ENCODE measurements around the gene DCC. TPM values are rescaled to one million over a fixed set of nuclear protein-coding genes. Genes with fewer than 3 reads are reported as not detected.

Gene DCC
- total and polyA plus RNA-seq, 2 experiments from 2014 or later, result 0.53 to 0.73 TPM

GRCh38 chr18:53472546-53472945 lies 1132.5 kb downstream of the DCC start:
- Histone ChIP-seq H3K4me2 (no peak overlapping the region), H3K27me3 (ENCODE audit: insufficient read depth) (no peaks in the 10 kb centered on the region), H4K20me1 (replicated peaks; ENCODE audit: insufficient read depth) (no peaks in the 10 kb centered on the region), H3K79me2 (replicated peaks; ENCODE audit: insufficient read depth) (no peaks in the 10 kb centered on the region), H3F3A (replicated peaks; ENCODE audit: low read depth) (no peaks in the 10 kb centered on the region), H3K4me1 (ENCODE audit: insufficient read depth) (no peaks in the 10 kb centered on the region), H2AFZ (no peak overlapping the region), H3K9me2 (ENCODE audit: insufficient read depth) (no peaks in the 10 kb centered on the region), H3K36me3 (ENCODE audit: insufficient read depth) (no peaks in the 10 kb centered on the region), H3K4me3 (no peak overlapping the region), H3K27ac (ENCODE audit: low read depth) (no peak overlapping the region)
- no peak overlapping the region for H3K4me3 Mint-ChIP-seq
- no peak for DNase-seq (ENCODE audit: low spot score)
- H3K36me3 Mint-ChIP-seq (ENCODE audit: low read depth), result peaks cover 20% of the 10 kb centered on the region
- TF ChIP-seq STAT1 (IDR thresholded peaks at IDR 0.05; ENCODE audit: unreplicated experiment), result no peak
- no peak for TF ChIP-seq POLR2AphosphoS5 (IDR thresholded peaks at IDR 0.05; ENCODE audit: low read depth)
- H3K27ac Mint-ChIP-seq, result no peak overlapping the region
- ATAC-seq, result no peak
- no peaks in the 10 kb centered on the region for H3K27me3 Mint-ChIP-seq (ENCODE audit: insufficient read depth, low read depth, poor library complexity)
- peaks cover 5% of the 10 kb centered on the region; the same call in 2 of the 3 replicates for H3K4me1 Mint-ChIP-seq
- peaks cover 22% of the 10 kb centered on the region for H3K9me3 Mint-ChIP-seq

- H3K4me1 ChIP-seq (ENCODE audit: insufficient read depth), result no peaks in the 10 kb centered on the region
- DNase-seq (ENCODE audit: low spot score) (no peak), ATAC-seq (no peak)
- H4K20me1 ChIP-seq (replicated peaks; ENCODE audit: insufficient read depth), result no peaks in the 10 kb centered on the region
- no peaks in the 10 kb centered on the region for H3K4me1 Mint-ChIP-seq
- no peaks in the 10 kb centered on the region for H3K27me3 Mint-ChIP-seq (ENCODE audit: insufficient read depth, low read depth, poor library complexity)
- no peaks in the 10 kb centered on the region for H3K79me2 ChIP-seq (replicated peaks; ENCODE audit: insufficient read depth)
- H3K36me3 Mint-ChIP-seq (ENCODE audit: low read depth), result peaks cover 20% of the 10 kb centered on the region
- H3K4me3 Mint-ChIP-seq, result no peak overlapping the region
- no peak overlapping the region for H3K4me2 ChIP-seq
- no peaks in the 10 kb centered on the region for H3K9me2 ChIP-seq (ENCODE audit: insufficient read depth)
- H3K9me3 Mint-ChIP-seq, result peaks cover 20% of the 10 kb centered on the region
- no peak overlapping the region for H3K4me3 ChIP-seq
- no peak overlapping the region for H3K27ac Mint-ChIP-seq
- H3K27ac ChIP-seq (ENCODE audit: low read depth), result no peak overlapping the region
- no peak overlapping the region for H2AFZ ChIP-seq
- no peaks in the 10 kb centered on the region for H3F3A ChIP-seq (replicated peaks; ENCODE audit: low read depth)
- no peaks in the 10 kb centered on the region for H3K36me3 ChIP-seq (ENCODE audit: insufficient read depth)
- no peaks in the 10 kb centered on the region for H3K27me3 ChIP-seq (ENCODE audit: insufficient read depth)
- TF ChIP-seq ZNF331 (CRISPR knock-in tag; IDR thresholded peaks at IDR 0.05; ENCODE audit: low read depth) (no peak), CTCF (conservative IDR thresholded peaks at IDR 0.05; ENCODE audit: low read depth in 2 of 2) (no peak), POLR2AphosphoS5 (IDR thresholded peaks at IDR 0.05; ENCODE audit: low read depth) (no peak), NANOG (IDR thresholded peaks at IDR 0.05; ENCODE audit: borderline replicate concordance) (no peak), ZNF462 (CRISPR knock-in tag; IDR thresholded peaks at IDR 0.05) (no peak), EZH2 (IDR thresholded peaks at IDR 0.05; ENCODE audit: low read depth, unreplicated experiment) (no peak), STAT1 (IDR thresholded peaks at IDR 0.05; ENCODE audit: unreplicated experiment) (no peak)
Observed at GRCh38 chr18:53478155-53478554, 1138.2 kb downstream of the DCC start.

Measured in GM23338 (cell line).